Breast epithelium (tissue), 4 donors: Measurements from ENCODE around the gene PCK2. TPM values are rescaled to one million over a fixed set of nuclear protein-coding genes. Genes with fewer than 3 reads are reported as not detected.

Source experiments
- DNase-seq, 2 donors: peaks; one replicate each; pipeline ENCODE4 v3.0.0-alpha.2; 2019; ENCODE audit warnings: low spot score in 2 of 2
- H3K27ac ChIP-seq, 2 donors: fragments of 200-600 bp; sonication (generic) in 1 of 2; one replicate each; pipeline ENCODE4 v1.5.1; 2016 to 2019; ENCODE audit warnings: mild to moderate bottlenecking in 1 of 2
- H3K27me3 ChIP-seq, 2 donors: fragments of 200-600 bp; sonication (generic) in 1 of 2; one replicate each; pipeline versions ENCODE4 v1.5.1 to v1.6.0; 2017 to 2019; ENCODE audit warnings: control low read depth in 1 of 2, mild to moderate bottlenecking in 1 of 2
- H3K36me3 ChIP-seq: fragments of 200-600 bp; one replicate; pipeline ENCODE4 v1.5.1; 2019
- H3K4me1 ChIP-seq, 2 donors: fragments of 200-600 bp; sonication (generic); one replicate each; pipeline ENCODE4 v1.5.1; 2016 to 2019; ENCODE audit warnings: control low read depth in 1 of 2
- H3K4me3 ChIP-seq, 3 donors: fragments of 200-600 bp; sonication (generic); 1 replicate in 2 of 3; 2 replicates in 1 of 3; pipeline ENCODE4 v1.5.1; 2016 to 2019; ENCODE audit warnings: mild to moderate bottlenecking in 3 of 3, moderate library complexity in 2 of 3
- H3K9me3 ChIP-seq, 2 donors: fragments of 200-600 bp; sonication (generic) in 1 of 2; one replicate each; pipeline ENCODE4 v1.5.1; 2016 to 2019; ENCODE audit warnings: control low read depth in 1 of 2
- POLR2A ChIP-seq: fragments of 450-650 bp; IDR thresholded peaks from one replicate; pipeline ENCODE4 v1.6.1; 2016; ENCODE audit warnings: antibody characterized with exemption, mild to moderate bottlenecking, moderate library complexity
- POLR2AphosphoS5 ChIP-seq, 3 donors: sonication (generic); formaldehyde crosslinking; IDR thresholded peaks; one replicate each; pipeline ENCODE4 v1.6.1; 2017; ENCODE audit warnings: antibody characterized with exemption in 3 of 3
- intact Hi-C: fragments of 100-400 bp; cut with DNase I; formaldehyde crosslinking; loops from one replicate; pipeline ENCODE4 v1.15.1; 2023; ENCODE audit warnings: low total_unique reads
- total RNA-seq, 3 donors: library from RNA; depleted of rRNA; stranded (reverse); fragments of >200 nt; gene quantifications; one replicate each; pipeline ENCODE4 v1.1.0, GENCODE V29; 2016
- TF ChIP-seq, protein P1 (sequence below), 3 donors: fragments of 450-650 bp; IDR thresholded peaks; one replicate each; pipeline ENCODE4 v1.5.1; 2016 to 2017; ENCODE audit warnings: antibody characterized with exemption in 3 of 3, mild to moderate bottlenecking in 3 of 3, moderate library complexity in 3 of 3

The PCK2 gene
- total RNA-seq, 3 donors from 2014 or later = 20.5 to 51.5 (median 24.3) TPM

DNA sequence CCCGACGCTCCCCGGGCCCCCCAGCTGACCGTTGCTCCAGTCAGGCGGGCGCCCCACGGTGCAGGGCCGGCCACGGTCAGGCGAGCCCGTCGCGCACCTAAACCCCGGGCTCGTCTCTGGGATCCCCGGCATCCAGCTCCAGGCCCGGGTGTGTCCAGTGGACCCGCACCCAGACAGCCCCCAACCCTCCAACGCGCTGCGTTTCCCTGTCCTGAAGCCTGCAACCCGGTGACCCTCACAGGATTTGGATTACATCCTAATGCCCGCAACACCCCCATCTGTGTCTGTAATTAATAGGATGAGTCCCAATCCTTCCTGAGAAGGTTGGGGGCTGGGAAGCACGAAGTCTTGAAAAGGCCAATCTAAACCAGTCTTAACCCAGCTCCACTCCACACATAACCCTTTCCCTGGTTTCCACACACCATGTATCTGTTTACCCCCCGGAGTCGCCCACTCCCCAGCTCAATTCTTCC is 12.3 kb upstream of the PCK2 start:
- Histone ChIP-seq H3K4me1 (no peaks in the 10 kb centered on the region), H3K27ac (peak overlapping the region; percentile 2 to 66), H3K27me3 (no peaks in the 10 kb centered on the region), H3K9me3 (no peaks in the 10 kb centered on the region), H3K4me3 (peak overlapping the region; percentile 41 to 72 (median 71)), H3K36me3 (no peaks in the 10 kb centered on the region)
- DNase-seq = no peak
- intact Hi-C loops = no loop called here
- TF ChIP-seq, protein P1, sequence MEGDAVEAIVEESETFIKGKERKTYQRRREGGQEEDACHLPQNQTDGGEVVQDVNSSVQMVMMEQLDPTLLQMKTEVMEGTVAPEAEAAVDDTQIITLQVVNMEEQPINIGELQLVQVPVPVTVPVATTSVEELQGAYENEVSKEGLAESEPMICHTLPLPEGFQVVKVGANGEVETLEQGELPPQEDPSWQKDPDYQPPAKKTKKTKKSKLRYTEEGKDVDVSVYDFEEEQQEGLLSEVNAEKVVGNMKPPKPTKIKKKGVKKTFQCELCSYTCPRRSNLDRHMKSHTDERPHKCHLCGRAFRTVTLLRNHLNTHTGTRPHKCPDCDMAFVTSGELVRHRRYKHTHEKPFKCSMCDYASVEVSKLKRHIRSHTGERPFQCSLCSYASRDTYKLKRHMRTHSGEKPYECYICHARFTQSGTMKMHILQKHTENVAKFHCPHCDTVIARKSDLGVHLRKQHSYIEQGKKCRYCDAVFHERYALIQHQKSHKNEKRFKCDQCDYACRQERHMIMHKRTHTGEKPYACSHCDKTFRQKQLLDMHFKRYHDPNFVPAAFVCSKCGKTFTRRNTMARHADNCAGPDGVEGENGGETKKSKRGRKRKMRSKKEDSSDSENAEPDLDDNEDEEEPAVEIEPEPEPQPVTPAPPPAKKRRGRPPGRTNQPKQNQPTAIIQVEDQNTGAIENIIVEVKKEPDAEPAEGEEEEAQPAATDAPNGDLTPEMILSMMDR (IDR thresholded peaks at IDR 0.05) = no peak
- TF ChIP-seq POLR2AphosphoS5 (IDR thresholded peaks at IDR 0.05) = no peak
- TF ChIP-seq POLR2A = no peak

DNA sequence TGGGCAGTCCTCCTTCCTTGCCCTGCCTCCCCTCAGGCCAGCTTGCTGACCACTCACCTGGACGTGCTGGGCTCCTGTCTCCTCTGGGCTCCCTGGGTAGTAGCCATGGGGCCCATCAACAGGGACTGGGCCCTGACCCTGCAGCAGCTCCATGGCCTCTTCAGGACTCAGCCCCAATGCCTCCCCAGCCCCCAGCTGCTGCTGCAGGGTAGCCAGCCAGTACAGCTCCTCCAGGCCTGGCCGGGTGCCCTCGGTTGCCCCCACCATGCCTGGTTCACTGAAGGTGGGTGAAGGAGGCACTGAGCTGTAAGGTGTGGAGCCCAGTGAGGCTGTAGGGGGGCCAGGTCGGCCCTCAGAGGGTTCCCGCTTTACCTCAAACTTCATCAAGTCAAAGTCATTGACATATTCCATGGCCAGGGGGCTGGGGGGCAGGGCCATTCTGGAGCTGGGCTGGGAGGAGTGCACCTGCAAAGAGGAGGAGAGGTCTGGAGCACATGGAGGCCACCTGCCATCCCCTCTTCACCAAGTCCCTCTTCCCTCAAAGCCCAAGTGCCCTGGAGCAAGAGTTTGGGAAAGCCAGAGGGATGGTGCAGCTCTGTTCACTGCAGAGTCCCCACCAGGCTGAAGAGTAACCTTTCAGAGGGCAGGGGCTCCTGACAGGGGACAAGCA is 11.6 kb upstream of the PCK2 start:
- Histone ChIP-seq H3K27me3 (no peaks in the 10 kb centered on the region), H3K27ac (no peak overlapping the region), H3K4me3 (no peak overlapping the region), H3K4me1 (no peaks in the 10 kb centered on the region), H3K9me3 (no peaks in the 10 kb centered on the region), H3K36me3 (no peaks in the 10 kb centered on the region)
- TF ChIP-seq, protein P1 (IDR thresholded peaks at IDR 0.05) = no peak
- TF ChIP-seq POLR2AphosphoS5 (IDR thresholded peaks at IDR 0.05) (no peak), POLR2A (no peak)
- intact Hi-C loops = no loop called here
- DNase-seq = no peak

DNA sequence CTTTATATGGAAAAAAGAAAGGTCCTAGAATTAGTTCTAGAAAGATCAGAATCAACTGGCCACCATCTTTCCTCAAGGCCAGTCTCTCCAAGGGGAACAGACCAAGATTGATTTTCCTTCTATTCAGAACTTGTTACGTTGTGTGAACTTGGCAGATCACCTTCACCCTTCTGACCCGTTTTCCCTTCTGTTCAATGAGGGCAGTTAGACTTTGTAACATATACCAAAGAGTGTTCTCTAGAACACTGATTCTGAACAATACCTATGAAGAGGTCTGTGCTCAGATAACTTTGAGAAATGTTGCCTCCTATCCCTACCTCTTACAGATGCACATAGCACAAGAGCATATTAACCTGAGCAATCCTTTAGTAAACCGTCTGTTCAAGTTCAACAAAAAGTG is 10.6 kb upstream of the PCK2 start:
- no peaks in the 10 kb centered on the region for H3K4me1 ChIP-seq
- no peaks in the 10 kb centered on the region for H3K36me3 ChIP-seq
- DNase-seq = no peak
- H3K27ac ChIP-seq = no peak overlapping the region
- H3K4me3 ChIP-seq = no peak overlapping the region
- intact Hi-C loops = no loop called here
- no peaks in the 10 kb centered on the region for H3K9me3 ChIP-seq
- no peaks in the 10 kb centered on the region for H3K27me3 ChIP-seq
- no peak for TF ChIP-seq POLR2AphosphoS5 (IDR thresholded peaks at IDR 0.05)
- no peak for TF ChIP-seq POLR2A
- TF ChIP-seq, protein P1 (IDR thresholded peaks at IDR 0.05) = no peak

DNA sequence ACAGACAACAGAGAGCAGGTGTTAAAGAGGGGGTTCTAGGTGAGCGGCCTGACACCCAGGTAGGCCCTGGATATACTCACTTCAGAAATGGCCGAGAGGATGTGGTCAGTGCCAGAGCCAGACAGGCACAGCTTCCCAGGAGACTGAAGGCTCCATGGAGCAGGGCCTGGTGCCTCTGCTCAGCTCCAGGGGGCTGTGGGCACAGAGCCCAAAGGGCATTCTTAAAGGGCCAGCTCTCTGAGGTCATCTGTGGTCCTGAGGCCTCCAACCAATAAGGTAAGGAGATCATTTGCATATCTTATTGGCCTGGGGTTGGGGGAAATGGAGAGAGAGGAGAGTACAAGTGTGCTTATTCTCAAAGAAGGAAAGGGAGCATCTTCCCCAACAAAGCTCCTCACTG is 9.7 kb upstream of the PCK2 start:
- H3K27me3 ChIP-seq = no peaks in the 10 kb centered on the region
- DNase-seq = no peak
- intact Hi-C loops = no loop called here
- TF ChIP-seq POLR2AphosphoS5 (IDR thresholded peaks at IDR 0.05) (no peak), POLR2A (no peak)
- TF ChIP-seq, protein P1 (IDR thresholded peaks at IDR 0.05) = no peak
- H3K4me1 ChIP-seq = no peaks in the 10 kb centered on the region
- H3K9me3 ChIP-seq = no peaks in the 10 kb centered on the region
- no peak overlapping the region for H3K4me3 ChIP-seq
- no peaks in the 10 kb centered on the region for H3K36me3 ChIP-seq
- no peak overlapping the region for H3K27ac ChIP-seq

DNA sequence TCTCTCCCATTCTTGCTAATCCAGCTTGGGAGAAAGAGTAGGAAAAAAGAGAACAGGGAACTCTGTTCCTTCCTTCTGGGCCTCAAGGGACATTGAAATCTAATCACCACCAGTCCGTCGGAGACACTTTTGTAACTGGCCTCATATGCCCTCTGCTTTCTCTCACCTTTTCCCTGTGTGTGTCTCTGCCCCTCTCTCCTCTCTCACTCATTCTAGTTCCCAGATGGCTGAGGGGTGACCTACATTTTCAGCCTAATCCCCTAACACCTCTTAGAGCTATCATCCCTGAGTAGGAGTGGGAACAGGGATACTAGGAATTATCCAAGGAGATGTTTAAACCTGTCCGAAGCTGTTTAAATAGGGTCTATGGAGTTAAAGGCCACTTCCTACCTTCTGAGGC is 8.9 kb upstream of the PCK2 start:
- no peak overlapping the region for H3K27ac ChIP-seq
- H3K4me3 ChIP-seq = no peak overlapping the region
- intact Hi-C loops = no loop called here
- TF ChIP-seq POLR2AphosphoS5 (IDR thresholded peaks at IDR 0.05) (no peak), POLR2A (no peak)
- TF ChIP-seq, protein P1 (IDR thresholded peaks at IDR 0.05) = no peak
- H3K9me3 ChIP-seq = no peaks in the 10 kb centered on the region
- no peaks in the 10 kb centered on the region for H3K27me3 ChIP-seq
- no peaks in the 10 kb centered on the region for H3K36me3 ChIP-seq
- H3K4me1 ChIP-seq = no peaks in the 10 kb centered on the region
- DNase-seq = no peak
